ENCODE measurements around the gene TNNC1.

The TNNC1 gene

GRCh38 chr3:52493232-52494017, 39.6 kb upstream of the TNNC1 start:
- peaks cover 15 to 90% (median 77%) of the 10 kb centered on the region in 5 donors for H3K4me1 ChIP-seq (ENCODE audit: control insufficient read depth in 5 of 5, insufficient read depth in 5 of 5, low read length in 5 of 5)
- no peak overlapping the region for H3K4me3 ChIP-seq (ENCODE audit: low read depth in 1 of 5, low read length in 5 of 5)
- H3K36me3 ChIP-seq (ENCODE audit: control insufficient read depth in 5 of 5, insufficient read depth in 5 of 5, low read length in 5 of 5): peaks cover 0 to 52% (median 46%) of the 10 kb centered on the region in 5 donors
- H3K27ac ChIP-seq (ENCODE audit: low read depth, low read length): no peak overlapping the region
- H3K27me3 ChIP-seq (ENCODE audit: control insufficient read depth in 5 of 5, insufficient read depth in 4 of 5, low read length in 5 of 5): no peaks in the 10 kb centered on the region
- no peaks in the 10 kb centered on the region for H3K9me3 ChIP-seq (ENCODE audit: control insufficient read depth in 5 of 5, low read length in 5 of 5)
- H3K9ac ChIP-seq (ENCODE audit: low read length in 5 of 5): no peak overlapping the region

- Histone ChIP-seq H3K4me1 (ENCODE audit: control insufficient read depth in 5 of 5, insufficient read depth in 5 of 5, low read length in 5 of 5) (peaks cover 15 to 78% (median 68%) of the 10 kb centered on the region in 5 donors), H3K9me3 (ENCODE audit: control insufficient read depth in 5 of 5, low read length in 5 of 5) (no peaks in the 10 kb centered on the region), H3K4me3 (ENCODE audit: low read depth in 1 of 5, low read length in 5 of 5) (no peak overlapping the region), H3K9ac (ENCODE audit: low read length in 5 of 5) (no peak overlapping the region), H3K36me3 (ENCODE audit: control insufficient read depth in 5 of 5, insufficient read depth in 5 of 5, low read length in 5 of 5) (peaks cover 0 to 65% (median 60%) of the 10 kb centered on the region in 5 donors), H3K27ac (ENCODE audit: low read depth, low read length) (no peak overlapping the region), H3K27me3 (ENCODE audit: control insufficient read depth in 5 of 5, insufficient read depth in 4 of 5, low read length in 5 of 5) (no peaks in the 10 kb centered on the region)
Observed at GRCh38 chr3:52492059-52492458, 38.2 kb upstream of the TNNC1 start.

DNA sequence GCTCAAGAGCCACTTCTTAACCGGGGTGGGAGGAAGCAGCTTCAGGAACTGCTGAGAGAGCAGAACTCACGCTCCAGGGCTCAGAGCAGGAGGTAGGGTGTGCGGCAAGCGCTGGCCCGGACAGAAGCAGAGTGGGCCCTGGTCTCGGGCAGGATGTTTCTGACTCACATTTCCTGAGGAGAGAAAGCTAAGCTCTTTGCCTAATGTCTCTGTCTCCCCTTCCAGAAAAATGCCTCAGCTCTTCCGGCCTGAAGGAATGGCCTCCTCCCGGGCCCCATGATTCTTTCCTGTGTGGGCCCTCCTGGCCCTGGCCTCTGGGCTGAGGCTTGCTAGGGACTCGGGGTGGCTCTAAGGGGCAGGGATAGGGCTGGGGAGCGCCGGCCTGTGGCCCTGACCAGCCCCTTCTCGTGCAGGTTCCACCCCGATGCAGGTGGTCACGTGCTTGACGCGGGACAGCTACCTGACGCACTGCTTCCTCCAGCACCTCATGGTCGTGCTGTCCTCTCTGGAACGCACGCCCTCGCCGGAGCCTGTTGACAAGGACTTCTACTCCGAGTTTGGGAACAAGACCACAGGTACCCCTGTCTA, 37.2 kb upstream of the TNNC1 start:
- H3K4me1 ChIP-seq (ENCODE audit: control insufficient read depth in 5 of 5, insufficient read depth in 5 of 5, low read length in 5 of 5): peaks cover 15 to 68% (median 62%) of the 10 kb centered on the region in 5 donors
- H3K9ac ChIP-seq (ENCODE audit: low read length in 5 of 5): peak overlapping the region in 2 of 5 donors; percentile 15 to 44
- H3K27ac ChIP-seq (ENCODE audit: low read depth, low read length): peak overlapping the region; percentile 60
- peaks cover 0 to 76% (median 70%) of the 10 kb centered on the region in 5 donors for H3K36me3 ChIP-seq (ENCODE audit: control insufficient read depth in 5 of 5, insufficient read depth in 5 of 5, low read length in 5 of 5)
- peak overlapping the region in 2 of 5 donors; percentile 16 to 21 for H3K4me3 ChIP-seq (ENCODE audit: low read depth in 1 of 5, low read length in 5 of 5)
- no peaks in the 10 kb centered on the region for H3K9me3 ChIP-seq (ENCODE audit: control insufficient read depth in 5 of 5, low read length in 5 of 5)
- no peaks in the 10 kb centered on the region for H3K27me3 ChIP-seq (ENCODE audit: control insufficient read depth in 5 of 5, insufficient read depth in 4 of 5, low read length in 5 of 5)

- Histone ChIP-seq H3K4me3 (ENCODE audit: low read depth in 1 of 5, low read length in 5 of 5) (peak overlapping the region in 1 of 5 donors; percentile 11), H3K9me3 (ENCODE audit: control insufficient read depth in 5 of 5, low read length in 5 of 5) (no peaks in the 10 kb centered on the region), H3K27ac (ENCODE audit: low read depth, low read length) (peak overlapping the region; percentile 60), H3K4me1 (ENCODE audit: control insufficient read depth in 5 of 5, insufficient read depth in 5 of 5, low read length in 5 of 5) (peaks cover 15 to 60% (median 54%) of the 10 kb centered on the region in 5 donors), H3K9ac (ENCODE audit: low read length in 5 of 5) (no peak overlapping the region), H3K27me3 (ENCODE audit: control insufficient read depth in 5 of 5, insufficient read depth in 4 of 5, low read length in 5 of 5) (no peaks in the 10 kb centered on the region), H3K36me3 (ENCODE audit: control insufficient read depth in 5 of 5, insufficient read depth in 5 of 5, low read length in 5 of 5) (peaks cover 0 to 83% (median 78%) of the 10 kb centered on the region in 5 donors)
Observed at GRCh38 chr3:52490035-52490938, 36.4 kb upstream of the TNNC1 start.

DNA sequence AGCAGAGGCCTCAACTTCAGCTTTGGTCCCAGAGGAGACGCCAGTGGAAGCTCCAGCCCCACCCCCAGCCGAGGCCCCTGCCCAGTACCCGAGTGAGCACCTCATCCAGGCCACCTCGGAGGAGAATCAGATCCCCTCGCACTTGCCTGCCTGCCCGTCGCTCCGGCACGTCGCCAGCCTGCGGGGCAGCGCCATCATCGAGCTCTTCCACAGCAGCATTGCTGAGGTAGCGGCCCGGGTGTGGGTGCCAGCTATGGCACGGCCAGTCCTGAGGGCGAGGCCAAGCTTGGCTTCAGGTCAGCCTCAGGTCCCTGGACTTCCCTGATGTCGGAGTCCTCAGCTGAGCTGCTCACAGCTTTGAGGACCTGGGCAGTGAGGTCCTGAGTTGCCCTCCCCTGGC, 35.6 kb upstream of the TNNC1 start:
- Histone ChIP-seq H3K4me1 (ENCODE audit: control insufficient read depth in 5 of 5, insufficient read depth in 5 of 5, low read length in 5 of 5) (peaks cover 14 to 60% (median 53%) of the 10 kb centered on the region in 5 donors), H3K9ac (ENCODE audit: low read length in 5 of 5) (no peak overlapping the region), H3K27ac (ENCODE audit: low read depth, low read length) (no peak overlapping the region), H3K9me3 (ENCODE audit: control insufficient read depth in 5 of 5, low read length in 5 of 5) (no peaks in the 10 kb centered on the region), H3K27me3 (ENCODE audit: control insufficient read depth in 5 of 5, insufficient read depth in 4 of 5, low read length in 5 of 5) (no peaks in the 10 kb centered on the region), H3K36me3 (ENCODE audit: control insufficient read depth in 5 of 5, insufficient read depth in 5 of 5, low read length in 5 of 5) (peaks cover 0 to 91% (median 83%) of the 10 kb centered on the region in 5 donors), H3K4me3 (ENCODE audit: low read depth in 1 of 5, low read length in 5 of 5) (no peak overlapping the region)

DNA sequence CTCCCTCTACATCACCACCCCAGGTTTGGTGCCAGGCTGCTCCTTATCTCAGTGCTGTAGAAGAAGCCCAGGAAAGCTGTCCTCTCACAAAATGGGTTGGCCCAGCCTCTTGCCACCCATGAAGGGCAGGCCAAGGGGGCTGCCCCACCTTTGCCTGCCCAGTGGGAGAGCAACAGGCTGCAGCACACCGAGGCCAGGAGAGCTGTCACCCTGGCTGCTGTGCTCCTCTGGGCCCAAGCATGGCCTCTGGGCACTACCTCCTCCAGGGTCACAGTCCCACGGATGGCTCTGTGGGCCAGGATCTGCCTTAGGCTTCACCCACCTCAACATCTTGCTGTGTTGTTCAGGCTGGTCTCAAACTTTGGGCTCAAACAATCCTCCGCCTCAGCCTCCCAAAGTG, 34.9 kb upstream of the TNNC1 start:
- Histone ChIP-seq H3K27ac (ENCODE audit: low read depth, low read length) (no peak overlapping the region), H3K9me3 (ENCODE audit: control insufficient read depth in 5 of 5, low read length in 5 of 5) (no peaks in the 10 kb centered on the region), H3K36me3 (ENCODE audit: control insufficient read depth in 5 of 5, insufficient read depth in 5 of 5, low read length in 5 of 5) (peaks cover 0 to 93% (median 84%) of the 10 kb centered on the region in 5 donors), H3K4me1 (ENCODE audit: control insufficient read depth in 5 of 5, insufficient read depth in 5 of 5, low read length in 5 of 5) (peaks cover 14 to 55% (median 46%) of the 10 kb centered on the region in 5 donors), H3K4me3 (ENCODE audit: low read depth in 1 of 5, low read length in 5 of 5) (no peak overlapping the region), H3K27me3 (ENCODE audit: control insufficient read depth in 5 of 5, insufficient read depth in 4 of 5, low read length in 5 of 5) (no peaks in the 10 kb centered on the region), H3K9ac (ENCODE audit: low read length in 5 of 5) (no peak overlapping the region)

- H3K4me3 ChIP-seq (ENCODE audit: low read depth in 1 of 5, low read length in 5 of 5): no peak overlapping the region
- peaks cover 17 to 55% (median 46%) of the 10 kb centered on the region in 5 donors for H3K4me1 ChIP-seq (ENCODE audit: control insufficient read depth in 5 of 5, insufficient read depth in 5 of 5, low read length in 5 of 5)
- no peak overlapping the region for H3K9ac ChIP-seq (ENCODE audit: low read length in 5 of 5)
- no peaks in the 10 kb centered on the region for H3K9me3 ChIP-seq (ENCODE audit: control insufficient read depth in 5 of 5, low read length in 5 of 5)
- H3K36me3 ChIP-seq (ENCODE audit: control insufficient read depth in 5 of 5, insufficient read depth in 5 of 5, low read length in 5 of 5): peaks cover 0 to 93% (median 84%) of the 10 kb centered on the region in 5 donors
- H3K27me3 ChIP-seq (ENCODE audit: control insufficient read depth in 5 of 5, insufficient read depth in 4 of 5, low read length in 5 of 5): no peaks in the 10 kb centered on the region
- H3K27ac ChIP-seq (ENCODE audit: low read depth, low read length): no peak overlapping the region
Observed at GRCh38 chr3:52487788-52488691, 34.2 kb upstream of the TNNC1 start.

DNA sequence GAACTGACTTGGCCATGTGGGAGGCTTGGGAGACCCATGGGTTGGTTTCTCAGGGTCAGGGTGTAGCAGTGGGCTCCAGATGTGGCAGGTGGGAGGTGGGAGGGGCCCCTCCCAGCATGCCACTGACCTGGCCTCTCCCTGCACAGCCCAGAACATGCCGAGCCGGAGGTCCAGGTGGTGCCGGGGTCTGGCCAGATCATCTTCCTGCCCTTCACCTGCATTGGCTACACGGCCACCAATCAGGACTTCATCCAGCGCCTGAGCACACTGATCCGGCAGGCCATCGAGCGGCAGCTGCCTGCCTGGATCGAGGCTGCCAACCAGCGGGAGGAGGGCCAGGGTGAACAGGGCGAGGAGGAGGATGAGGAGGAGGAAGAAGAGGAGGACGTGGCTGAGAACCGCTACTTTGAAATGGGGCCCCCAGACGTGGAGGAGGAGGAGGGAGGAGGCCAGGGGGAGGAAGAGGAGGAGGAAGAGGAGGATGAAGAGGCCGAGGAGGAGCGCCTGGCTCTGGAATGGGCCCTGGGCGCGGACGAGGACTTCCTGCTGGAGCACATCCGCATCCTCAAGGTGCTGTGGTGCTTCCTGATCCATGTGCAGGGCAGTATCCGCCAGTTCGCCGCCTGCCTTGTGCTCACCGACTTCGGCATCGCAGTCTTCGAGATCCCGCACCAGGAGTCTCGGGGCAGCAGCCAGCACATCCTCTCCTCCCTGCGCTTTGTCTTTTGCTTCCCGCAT, 33.4 kb upstream of the TNNC1 start:
- Histone ChIP-seq H3K4me1 (ENCODE audit: control insufficient read depth in 5 of 5, insufficient read depth in 5 of 5, low read length in 5 of 5) (peaks cover 14 to 49% (median 38%) of the 10 kb centered on the region in 5 donors), H3K27ac (ENCODE audit: low read depth, low read length) (no peak overlapping the region), H3K27me3 (ENCODE audit: control insufficient read depth in 5 of 5, insufficient read depth in 4 of 5, low read length in 5 of 5) (no peaks in the 10 kb centered on the region), H3K9ac (ENCODE audit: low read length in 5 of 5) (no peak overlapping the region), H3K9me3 (ENCODE audit: control insufficient read depth in 5 of 5, low read length in 5 of 5) (no peaks in the 10 kb centered on the region), H3K36me3 (ENCODE audit: control insufficient read depth in 5 of 5, insufficient read depth in 5 of 5, low read length in 5 of 5) (peaks cover 0 to 93% (median 84%) of the 10 kb centered on the region in 5 donors), H3K4me3 (ENCODE audit: low read depth in 1 of 5, low read length in 5 of 5) (no peak overlapping the region)
